ENCODE data around the gene CLEC20A. TPM values are rescaled to one million over a fixed set of nuclear protein-coding genes. Genes with fewer than 3 reads are reported as not detected.

Gene CLEC20A
- polyA plus RNA-seq, 3 donors: not detected

GRCh38 chr1:178502856-178503255 lies 6.1 kb upstream of the CLEC20A start:
- no peak overlapping the region for H3K4me2 ChIP-seq (replicated peaks; ENCODE audit: extremely low read depth, low read length, poor library complexity, severe bottlenecking)
- no peaks in the 10 kb centered on the region for H3K9me3 ChIP-seq (replicated peaks in 1 of 2; ENCODE audit: control insufficient read depth in 1 of 2, insufficient read depth in 1 of 2, low read length in 2 of 2)
- peaks cover 1% of the 10 kb centered on the region for H3K4me1 Mint-ChIP-seq
- H3K9me3 Mint-ChIP-seq: peaks cover 0 to 1% (median 0%) of the 10 kb centered on the region in 7 donors
- no peak overlapping the region for H3K27ac Mint-ChIP-seq
- H4K20me1 ChIP-seq (ENCODE audit: insufficient read depth, low read length): no peaks in the 10 kb centered on the region
- H3K27me3 ChIP-seq (ENCODE audit: control insufficient read depth in 2 of 2, insufficient read depth in 2 of 2, low read length in 2 of 2): no peaks in the 10 kb centered on the region
- H3K79me2 ChIP-seq (ENCODE audit: insufficient read depth, low read length): no peaks in the 10 kb centered on the region
- no peak overlapping the region for H3K4me3 ChIP-seq (replicated peaks in 1 of 3; ENCODE audit: low read depth in 2 of 3, low read length in 3 of 3)
- no peaks in the 10 kb centered on the region for H3K36me3 ChIP-seq (replicated peaks in 1 of 2; ENCODE audit: control insufficient read depth in 1 of 2, insufficient read depth in 2 of 2, low read length in 2 of 2)
- DNase-seq: no peak
- H3K27ac ChIP-seq (ENCODE audit: low read depth in 1 of 2, low read length in 2 of 2): no peak overlapping the region
- H2AFZ ChIP-seq (ENCODE audit: insufficient read depth, low read depth, low read length, poor library complexity, severe bottlenecking): no peak overlapping the region
- WGBS (ENCODE audit: insufficient coverage): no CpG with 5 or more reads among the region's 5 CpGs
- H3K4me3 Mint-ChIP-seq: no peak overlapping the region
- H3K36me3 Mint-ChIP-seq: no peaks in the 10 kb centered on the region
- no peaks in the 10 kb centered on the region for H3K4me1 ChIP-seq (ENCODE audit: control insufficient read depth in 1 of 2, insufficient read depth in 2 of 2, low read length in 2 of 2)
- peaks cover 2 to 4% (median 2%) of the 10 kb centered on the region in 3 donors for H3K27me3 Mint-ChIP-seq (ENCODE audit: low read depth in 3 of 3)
- H3K9ac ChIP-seq (ENCODE audit: insufficient read depth, low read length, poor library complexity, severe bottlenecking): no peak overlapping the region
- intact Hi-C loops (cut with micrococcal nuclease): loop anchor here in 1 of 2 donors (5.0 kb wide), 1 partner anchor 191 kb away; no protein-coding TSS in a partner anchor
- no peak for TF ChIP-seq CTCF (IDR thresholded peaks at IDR 0.05)

GRCh38 chr1:178502330-178502714 lies 5.6 kb upstream of the CLEC20A start:
- no peaks in the 10 kb centered on the region for H3K4me1 ChIP-seq (ENCODE audit: control insufficient read depth in 1 of 2, insufficient read depth in 2 of 2, low read length in 2 of 2)
- Mint-ChIP-seq H3K27ac (no peak overlapping the region), H3K4me3 (no peak overlapping the region), H3K9me3 (peaks cover 0 to 1% (median 0%) of the 10 kb centered on the region in 7 donors), H3K27me3 (ENCODE audit: low read depth in 3 of 3) (peaks cover 2 to 4% (median 2%) of the 10 kb centered on the region in 3 donors), H3K4me1 (peaks cover 1% of the 10 kb centered on the region), H3K36me3 (no peaks in the 10 kb centered on the region)
- 100% methylated on average over 2 of the region's 3 CpGs for WGBS (ENCODE audit: insufficient coverage)
- no peak for DNase-seq
- intact Hi-C loops (cut with micrococcal nuclease): loop anchor here in 1 of 2 donors (5.0 kb wide), 1 partner anchor 190 kb away; no protein-coding TSS in a partner anchor
- H3K27ac ChIP-seq (ENCODE audit: low read depth in 1 of 2, low read length in 2 of 2): no peak overlapping the region
- H3K27me3 ChIP-seq (ENCODE audit: control insufficient read depth in 2 of 2, insufficient read depth in 2 of 2, low read length in 2 of 2): no peaks in the 10 kb centered on the region
- H4K20me1 ChIP-seq (ENCODE audit: insufficient read depth, low read length): no peaks in the 10 kb centered on the region
- no peak overlapping the region for H2AFZ ChIP-seq (ENCODE audit: insufficient read depth, low read depth, low read length, poor library complexity, severe bottlenecking)
- H3K4me2 ChIP-seq (replicated peaks; ENCODE audit: extremely low read depth, low read length, poor library complexity, severe bottlenecking): no peak overlapping the region
- TF ChIP-seq CTCF (IDR thresholded peaks at IDR 0.05): no peak
- no peaks in the 10 kb centered on the region for H3K9me3 ChIP-seq (replicated peaks in 1 of 2; ENCODE audit: control insufficient read depth in 1 of 2, insufficient read depth in 1 of 2, low read length in 2 of 2)
- H3K9ac ChIP-seq (ENCODE audit: insufficient read depth, low read length, poor library complexity, severe bottlenecking): no peak overlapping the region
- H3K4me3 ChIP-seq (replicated peaks in 1 of 3; ENCODE audit: low read depth in 2 of 3, low read length in 3 of 3): no peak overlapping the region
- H3K79me2 ChIP-seq (ENCODE audit: insufficient read depth, low read length): no peaks in the 10 kb centered on the region
- H3K36me3 ChIP-seq (replicated peaks in 1 of 2; ENCODE audit: control insufficient read depth in 1 of 2, insufficient read depth in 2 of 2, low read length in 2 of 2): no peaks in the 10 kb centered on the region

Data from CD14-positive monocyte (primary cell).